AG04449 (cell line): Measurements from ENCODE around the gene GABPB1.

Experiments used
- CTCF ChIA-PET: fragments of 350-600 bp; formaldehyde crosslinking; extraction: SDS; loops from one replicate; lab custom pipeline; 2021; ENCODE audit warnings: antibody characterized with exemption; lab: Yijun Ruan, JAX
- POLR2A ChIA-PET: fragments of 400-600, 350-600 bp; formaldehyde crosslinking; extraction: SDS; loops from one replicate; lab custom pipeline; 2020; ENCODE audit warnings: antibody characterized with exemption, inconsistent platforms; lab: Yijun Ruan, JAX
- DNase-seq: peaks from one replicate; pipeline ENCODE4 v3.0.0-alpha.2; 2010; ENCODE audit warnings: low read depth, low spot score
- H3K4me3 ChIP-seq: 2 replicates; pipeline ENCODE4 v1.5.1; 2011; ENCODE audit warnings: low read depth, mild to moderate bottlenecking, control low read depth, low read length
- CTCF ChIP-seq: IDR thresholded peaks from one replicate; pipeline ENCODE4 v1.5.1; 2011; ENCODE audit warnings: mild to moderate bottlenecking, moderate library complexity, low read length, control low read depth, inconsistent platforms; ENCODE audit not compliant: insufficient read depth; ENCODE audit errors: missing control alignments

Gene GABPB1

GRCh38 chr15:50318697-50319096 is 36.3 kb downstream of the GABPB1 start:
- DNase-seq: no peak
- peak overlapping the region; percentile 10; the same call in 1 of the 2 replicates for H3K4me3 ChIP-seq
- ChIA-PET CTCF (interaction anchor here (0.6 to 7.1 kb wide), 5 partner anchors 21 to 174 kb away, joined by 3 to 189 read pairs (median 4); no protein-coding TSS in a partner anchor), POLR2A (no interaction called here)
- TF ChIP-seq CTCF: no peak

- CTCF ChIA-PET: interaction anchor here (0.5 to 7.1 kb wide), 37 partner anchors 8 to 1146 kb away, joined by 3 to 189 read pairs (median 4); partner anchors contain the start of genes FGF7 and GALK2
- no peak overlapping the region for H3K4me3 ChIP-seq
- DNase-seq: no peak
- POLR2A ChIA-PET: no interaction called here
- TF ChIP-seq CTCF: peak; percentile 27
Measured at GRCh38 chr15:50315814-50316630, 39.0 kb downstream of the GABPB1 start.

- TF ChIP-seq CTCF: no peak
- no peak overlapping the region for H3K4me3 ChIP-seq
- DNase-seq: no peak
- ChIA-PET POLR2A (no interaction called here), CTCF (interaction anchor here (7.1 kb wide), 1 partner anchor 162 kb away, joined by 189 read pairs; no protein-coding TSS in a partner anchor)
Measured at GRCh38 chr15:50312636-50313035, 42.4 kb downstream of the GABPB1 start.

- no peak overlapping the region for H3K4me3 ChIP-seq
- ChIA-PET CTCF (interaction anchor here (1.1 to 1.5 kb wide), 2 partner anchors 8 to 10 kb away, joined by 4 to 5 read pairs; no protein-coding TSS in a partner anchor), POLR2A (no interaction called here)
- no peak for DNase-seq
- no peak for TF ChIP-seq CTCF
Measured at GRCh38 chr15:50307799-50308198, 47.2 kb downstream of the GABPB1 start.

GRCh38 chr15:50304836-50305235 is 50.2 kb downstream of the GABPB1 start:
- CTCF ChIA-PET: interaction anchor here (1.9 kb wide), 1 partner anchor 11 kb away, joined by 12 read pairs; no protein-coding TSS in a partner anchor
- no peak overlapping the region for H3K4me3 ChIP-seq
- TF ChIP-seq CTCF: no peak
- POLR2A ChIA-PET: interaction anchor here (0.6 kb wide), 1 partner anchor 49 kb away, joined by 3 read pairs; no protein-coding TSS in a partner anchor
- no peak for DNase-seq

- POLR2A ChIA-PET: no interaction called here
- no peak for DNase-seq
- no peak overlapping the region for H3K4me3 ChIP-seq
- CTCF ChIA-PET: interaction anchor here (1.4 to 1.6 kb wide), 2 partner anchors 14 to 154 kb away, joined by 3 to 9 read pairs; no protein-coding TSS in a partner anchor
- no peak for TF ChIP-seq CTCF
Measured at GRCh38 chr15:50302581-50302980, 52.4 kb downstream of the GABPB1 start.
